Activated naive CD8-positive, alpha-beta T cell (primary cell): ENCODE measurements around the gene ATP6V0A4.

ENCODE experiments used
- H3K27ac Mint-ChIP-seq: one replicate; pipeline ENCODE4 v1.8.0; 2021; ENCODE audit warnings: mixed read lengths
- H3K27me3 Mint-ChIP-seq: one replicate; pipeline ENCODE4 v1.8.0; 2021; ENCODE audit warnings: mixed read lengths
- H3K36me3 Mint-ChIP-seq: one replicate; pipeline ENCODE4 v1.8.0; 2021; ENCODE audit warnings: mixed read lengths
- H3K4me1 Mint-ChIP-seq: one replicate; pipeline ENCODE4 v1.8.0; 2021; ENCODE audit warnings: low read depth, mixed read lengths
- H3K4me3 Mint-ChIP-seq: one replicate; pipeline ENCODE4 v1.8.0; 2021; ENCODE audit warnings: mild to moderate bottlenecking, mixed read lengths
- H3K9me3 Mint-ChIP-seq: one replicate; pipeline ENCODE4 v1.8.0; 2021; ENCODE audit warnings: low read depth, mixed read lengths

Gene ATP6V0A4

GRCh38 chr7:138797715-138798320, at the start of gene ATP6V0A4, which contains the start of gene TMEM213:
ATP6V0A4 (minus strand) TSS chr7:138798196; CDS start chr7:138771247, 26,949 bp downstream.
TMEM213 (plus strand) TSS chr7:138797994; CDS start chr7:138798105, 111 bp downstream.
- Mint-ChIP-seq H3K9me3 (no peaks in the 10 kb centered on the region), H3K27me3 (no peaks in the 10 kb centered on the region), H3K36me3 (peaks cover 3% of the 10 kb centered on the region), H3K27ac (no peak within 1 kb of the TSS), H3K4me1 (peaks cover 8% of the 10 kb centered on the region), H3K4me3 (no peak within 1 kb of the TSS)

DNA sequence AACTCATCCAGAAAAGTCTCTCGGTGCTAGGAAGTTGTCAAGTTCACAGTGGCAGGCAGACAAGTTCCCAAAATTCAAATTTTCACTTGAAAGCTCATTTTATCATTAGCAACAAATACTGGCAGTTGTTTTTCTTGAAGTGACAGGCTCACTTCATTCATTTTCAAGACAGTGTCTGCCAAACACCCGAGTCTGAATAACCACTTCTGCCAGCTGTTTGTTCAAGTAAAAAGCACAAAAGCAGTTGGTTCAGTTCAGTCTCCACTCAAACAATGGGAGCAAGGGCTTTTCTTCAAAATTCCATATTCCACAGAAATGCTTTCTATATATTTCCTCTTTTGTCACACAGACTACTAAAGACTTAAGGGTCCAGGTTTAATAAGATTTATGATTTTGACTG, 47.7 kb upstream of the ATP6V0A4 start:
- no peak overlapping the region for H3K4me3 Mint-ChIP-seq
- H3K36me3 Mint-ChIP-seq = peaks cover 3% of the 10 kb centered on the region
- no peak overlapping the region for H3K27ac Mint-ChIP-seq
- no peaks in the 10 kb centered on the region for H3K4me1 Mint-ChIP-seq
- peaks cover 1% of the 10 kb centered on the region for H3K27me3 Mint-ChIP-seq
- H3K9me3 Mint-ChIP-seq = peaks cover 4% of the 10 kb centered on the region

DNA sequence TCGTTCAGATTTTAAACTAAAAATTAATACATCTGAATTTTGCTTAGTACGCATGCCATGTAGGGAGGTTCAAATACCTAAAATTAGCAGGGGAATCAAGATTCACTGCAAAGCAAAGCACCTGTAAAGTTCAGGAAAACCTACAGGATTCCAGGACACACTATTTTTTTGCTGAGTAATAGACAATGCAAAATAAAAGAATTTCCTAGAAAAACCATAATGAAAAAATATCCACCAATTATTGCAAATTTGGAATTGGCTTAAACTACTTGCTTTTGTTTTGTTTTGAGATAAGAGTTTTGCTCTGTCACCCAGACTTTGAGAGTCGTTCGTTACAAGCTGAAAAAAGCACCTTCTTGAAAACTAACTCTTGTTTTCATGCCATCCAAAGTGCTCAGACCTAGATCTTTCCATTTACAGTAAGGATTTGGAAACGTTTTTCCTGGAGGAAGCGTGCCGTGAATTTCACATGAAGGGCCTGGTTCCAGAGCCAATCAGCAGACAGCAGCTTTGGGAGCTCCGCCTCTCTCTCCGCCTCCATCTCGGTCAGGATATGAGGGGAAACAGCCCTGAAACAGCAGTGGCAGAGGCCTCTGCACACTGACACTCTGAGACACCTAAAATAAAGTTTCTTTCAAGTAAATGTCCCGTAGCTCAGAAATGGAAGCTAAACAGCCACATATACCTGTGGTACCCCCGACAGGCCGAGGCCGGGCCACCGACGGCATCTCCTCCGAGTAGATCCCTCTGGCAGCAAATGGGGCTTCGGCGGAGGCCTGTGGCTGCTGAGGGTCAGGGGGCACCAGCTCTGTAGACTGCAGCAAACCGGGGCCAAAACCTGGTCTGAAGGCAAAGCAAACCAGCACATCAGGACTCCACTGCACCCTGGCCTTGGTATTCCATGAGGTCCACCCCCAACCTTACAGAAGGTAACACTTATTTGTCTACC, 45.9 kb upstream of the ATP6V0A4 start:
- H3K27me3 Mint-ChIP-seq = peaks cover 2% of the 10 kb centered on the region
- H3K9me3 Mint-ChIP-seq = no peaks in the 10 kb centered on the region
- H3K36me3 Mint-ChIP-seq = no peaks in the 10 kb centered on the region
- no peak overlapping the region for H3K27ac Mint-ChIP-seq
- H3K4me3 Mint-ChIP-seq = no peak overlapping the region
- H3K4me1 Mint-ChIP-seq = no peaks in the 10 kb centered on the region

DNA sequence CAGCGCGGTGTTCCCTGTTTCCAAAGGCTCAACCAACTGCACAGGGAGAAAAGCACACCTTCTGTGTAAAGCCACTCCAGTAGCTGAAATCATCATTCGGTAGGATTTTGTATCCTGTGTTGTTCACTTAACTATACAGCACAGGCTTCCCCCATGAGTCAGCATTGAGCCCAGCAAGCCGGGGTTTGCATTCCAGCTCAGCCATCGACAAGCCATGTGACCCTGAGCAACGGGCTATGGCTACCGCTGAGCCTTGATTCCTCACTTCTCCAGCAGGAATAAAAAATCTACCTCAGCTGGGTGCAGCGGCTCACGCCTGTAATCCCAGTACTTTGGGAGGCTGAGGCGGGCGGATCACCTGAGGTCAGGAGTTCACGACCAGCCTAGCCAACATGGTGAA, 44.1 kb upstream of the ATP6V0A4 start:
- Mint-ChIP-seq H3K9me3 (no peaks in the 10 kb centered on the region), H3K27ac (no peak overlapping the region), H3K4me3 (no peak overlapping the region), H3K4me1 (no peaks in the 10 kb centered on the region), H3K36me3 (no peaks in the 10 kb centered on the region), H3K27me3 (peaks cover 2% of the 10 kb centered on the region)

DNA sequence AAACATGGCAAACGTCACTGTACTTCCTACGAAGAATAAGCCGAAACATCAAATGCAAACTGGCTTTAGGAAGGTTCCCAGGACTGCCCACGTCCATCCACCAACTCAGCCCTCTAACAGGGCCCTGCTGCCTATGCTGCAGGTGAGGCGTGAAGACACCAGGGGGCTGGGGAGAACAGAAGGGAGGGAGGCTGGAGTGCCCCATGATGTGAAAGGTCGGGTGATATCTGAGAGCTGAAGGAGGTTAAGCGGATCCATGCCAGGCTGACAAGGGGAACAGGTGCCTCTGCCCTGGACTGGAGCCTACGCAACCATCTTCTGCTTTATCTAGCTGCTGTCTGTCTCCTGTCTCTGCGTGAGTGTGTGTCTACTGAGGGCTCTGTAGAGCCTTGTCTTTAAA, 40.2 kb upstream of the ATP6V0A4 start:
- no peak overlapping the region for H3K4me3 Mint-ChIP-seq
- H3K36me3 Mint-ChIP-seq = no peaks in the 10 kb centered on the region
- no peaks in the 10 kb centered on the region for H3K4me1 Mint-ChIP-seq
- peaks cover 4% of the 10 kb centered on the region for H3K27me3 Mint-ChIP-seq
- no peaks in the 10 kb centered on the region for H3K9me3 Mint-ChIP-seq
- no peak overlapping the region for H3K27ac Mint-ChIP-seq

DNA sequence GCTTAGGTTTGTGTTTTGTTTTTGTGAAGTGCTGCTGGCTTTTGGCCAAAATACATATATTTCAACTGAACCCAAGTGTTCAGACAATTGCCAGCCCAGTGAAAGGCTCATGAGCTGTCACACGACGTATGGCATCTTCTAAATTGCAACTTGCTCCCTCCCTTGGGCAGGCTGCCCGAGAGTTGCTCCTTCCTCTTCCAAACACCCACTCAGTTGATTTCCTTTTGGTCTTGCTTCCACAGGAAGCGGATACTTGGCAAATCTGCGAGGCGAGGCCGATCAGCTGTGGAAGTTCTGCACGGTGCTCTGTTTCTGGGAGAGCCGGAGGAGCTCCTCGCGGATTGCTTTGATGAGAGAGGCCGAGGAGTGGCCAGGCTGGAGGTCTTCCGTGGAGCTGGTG, 39.6 kb upstream of the ATP6V0A4 start:
- Mint-ChIP-seq H3K9me3 (no peaks in the 10 kb centered on the region), H3K36me3 (no peaks in the 10 kb centered on the region), H3K4me1 (no peaks in the 10 kb centered on the region), H3K27me3 (peaks cover 4% of the 10 kb centered on the region), H3K4me3 (no peak overlapping the region), H3K27ac (no peak overlapping the region)

DNA sequence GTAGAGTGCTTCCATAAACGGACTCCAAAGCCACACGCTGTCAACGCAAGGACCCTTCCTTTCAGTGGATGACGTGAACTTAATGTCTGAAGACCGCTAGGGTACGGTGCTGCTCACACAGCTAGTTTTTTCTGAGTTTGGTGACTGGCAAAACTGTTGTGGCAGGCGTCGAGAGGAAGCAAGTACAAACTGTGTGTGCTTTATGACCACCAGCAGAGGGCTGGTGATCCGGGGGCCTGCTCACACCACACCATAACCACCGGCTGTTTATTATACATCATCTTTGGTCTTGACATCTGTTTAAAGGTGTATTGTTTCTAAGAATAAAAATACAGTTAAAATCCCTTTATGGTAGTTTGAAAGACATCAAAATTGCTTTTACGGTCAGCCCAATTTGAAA, 37.1 kb upstream of the ATP6V0A4 start:
- Mint-ChIP-seq H3K4me1 (no peaks in the 10 kb centered on the region), H3K27me3 (peaks cover 2% of the 10 kb centered on the region), H3K27ac (no peak overlapping the region), H3K36me3 (no peaks in the 10 kb centered on the region), H3K9me3 (no peaks in the 10 kb centered on the region), H3K4me3 (no peak overlapping the region)

- Mint-ChIP-seq H3K4me1 (no peaks in the 10 kb centered on the region), H3K9me3 (no peaks in the 10 kb centered on the region), H3K4me3 (no peak overlapping the region), H3K27me3 (peaks cover 2% of the 10 kb centered on the region), H3K36me3 (no peaks in the 10 kb centered on the region), H3K27ac (no peak overlapping the region)
These were observed 36.6 kb upstream of the ATP6V0A4 start for GRCh38 chr7:138834583-138834982.

DNA sequence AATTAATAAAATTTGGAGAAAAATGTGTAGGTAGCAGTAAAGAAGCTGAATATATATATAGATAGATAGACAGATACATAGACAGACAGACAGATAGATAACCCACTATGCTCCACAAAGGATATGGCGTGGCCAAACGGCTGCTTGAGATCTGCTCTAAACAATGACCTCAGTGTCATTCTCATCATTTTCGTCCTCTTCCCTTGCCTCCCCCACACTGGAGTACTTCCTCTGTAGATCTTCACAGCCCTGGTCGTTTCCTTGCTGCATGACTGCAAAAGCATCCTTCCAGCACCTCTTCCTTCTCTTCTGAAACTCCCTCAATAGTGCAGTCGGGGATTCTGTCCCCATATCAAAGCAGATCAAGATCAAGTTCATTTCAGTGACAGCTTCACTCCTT, 35.6 kb upstream of the ATP6V0A4 start:
- Mint-ChIP-seq H3K9me3 (no peaks in the 10 kb centered on the region), H3K4me1 (no peaks in the 10 kb centered on the region), H3K36me3 (no peaks in the 10 kb centered on the region), H3K27ac (no peak overlapping the region), H3K27me3 (peaks cover 2% of the 10 kb centered on the region), H3K4me3 (no peak overlapping the region)

- Mint-ChIP-seq H3K36me3 (no peaks in the 10 kb centered on the region), H3K27me3 (peaks cover 2% of the 10 kb centered on the region), H3K9me3 (no peaks in the 10 kb centered on the region), H3K4me1 (no peaks in the 10 kb centered on the region), H3K27ac (no peak overlapping the region), H3K4me3 (no peak overlapping the region)
These were observed 35.0 kb upstream of the ATP6V0A4 start for GRCh38 chr7:138832966-138833365.

DNA sequence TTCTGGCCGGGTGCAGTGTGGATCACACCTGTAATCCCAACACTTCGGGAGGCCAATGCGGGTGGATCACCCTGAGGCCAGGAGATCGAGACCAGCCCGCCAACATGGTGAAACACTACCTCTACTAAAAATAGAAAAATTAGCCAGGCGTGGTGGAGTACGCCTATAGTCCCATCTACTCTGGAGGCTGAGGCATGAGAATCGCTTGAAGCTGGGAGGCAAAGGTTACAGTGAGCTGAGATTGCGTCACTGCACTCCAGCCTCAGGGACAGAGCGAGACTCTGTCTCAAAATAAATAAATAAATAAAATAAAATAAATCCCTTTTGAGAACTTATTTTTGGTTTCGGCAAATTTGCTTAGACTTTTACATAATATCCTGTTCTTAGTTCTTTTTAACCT, 31.3 kb upstream of the ATP6V0A4 start:
- Mint-ChIP-seq H3K9me3 (peaks cover 5% of the 10 kb centered on the region), H3K4me1 (peaks cover 2% of the 10 kb centered on the region), H3K27me3 (peaks cover 2% of the 10 kb centered on the region), H3K4me3 (no peak overlapping the region), H3K27ac (no peak overlapping the region), H3K36me3 (no peaks in the 10 kb centered on the region)

GRCh38 chr7:138828302-138828701, 30.3 kb upstream of the ATP6V0A4 start:
- Mint-ChIP-seq H3K9me3 (peaks cover 5% of the 10 kb centered on the region), H3K36me3 (no peaks in the 10 kb centered on the region), H3K27ac (no peak overlapping the region), H3K4me1 (peaks cover 2% of the 10 kb centered on the region), H3K4me3 (no peak overlapping the region), H3K27me3 (no peaks in the 10 kb centered on the region)

DNA sequence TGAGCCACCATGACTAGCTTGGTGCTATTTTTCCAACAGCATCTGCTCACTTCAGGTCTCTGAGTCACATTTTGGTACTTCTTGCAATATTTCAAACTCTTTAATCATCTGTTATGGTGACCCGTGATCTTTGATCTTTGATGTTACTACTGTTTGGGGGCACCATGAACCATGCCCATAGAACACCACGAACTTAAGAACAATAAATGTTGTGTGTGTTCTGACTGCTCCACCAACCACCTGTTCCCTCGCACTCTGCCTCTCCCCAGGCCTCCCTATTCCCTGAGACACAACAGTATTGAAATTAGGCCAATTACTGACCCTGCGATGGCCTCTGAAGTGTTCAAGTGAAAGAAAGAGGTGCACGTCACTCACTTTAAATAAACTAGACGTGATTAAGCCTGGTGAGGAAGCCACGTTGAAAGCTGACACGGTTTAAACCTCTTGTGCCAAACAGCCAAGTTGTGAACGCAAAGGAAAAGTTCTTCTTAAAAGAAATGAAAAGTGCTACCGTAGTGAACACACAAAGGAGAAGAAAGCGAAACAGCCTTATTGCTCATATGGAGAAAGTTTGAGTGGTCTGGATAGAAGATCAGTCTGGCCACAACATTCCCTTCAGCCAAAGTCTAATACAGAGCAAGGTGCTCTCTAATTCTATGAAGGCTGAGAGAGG, 27.2 kb upstream of the ATP6V0A4 start:
- Mint-ChIP-seq H3K27me3 (no peaks in the 10 kb centered on the region), H3K4me3 (no peak overlapping the region), H3K9me3 (peaks cover 5% of the 10 kb centered on the region), H3K36me3 (no peaks in the 10 kb centered on the region), H3K27ac (no peak overlapping the region), H3K4me1 (peaks cover 2% of the 10 kb centered on the region)

- peaks cover 5% of the 10 kb centered on the region for H3K9me3 Mint-ChIP-seq
- no peaks in the 10 kb centered on the region for H3K27me3 Mint-ChIP-seq
These were observed 25.0 kb upstream of the ATP6V0A4 start for GRCh38 chr7:138822867-138823535.

DNA sequence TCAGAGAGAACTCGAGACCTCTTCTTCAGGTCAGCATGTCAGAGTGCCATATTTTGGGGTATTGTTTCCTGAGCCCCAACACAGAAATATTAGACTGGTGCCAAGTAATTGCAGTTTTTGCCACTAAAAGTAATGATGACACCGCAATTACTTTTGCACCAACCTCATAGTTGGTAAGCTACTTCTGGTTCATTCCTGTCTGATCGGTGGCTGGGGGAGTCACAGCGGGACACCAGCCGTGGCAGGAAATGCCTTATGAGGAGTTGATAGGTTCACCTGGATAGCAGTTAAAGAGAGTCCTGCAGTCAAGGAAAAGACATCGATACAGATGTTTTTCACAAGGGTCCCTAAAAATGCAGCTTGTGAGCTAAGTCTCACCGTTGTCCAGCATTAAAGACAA, 23.9 kb upstream of the ATP6V0A4 start:
- H3K4me1 Mint-ChIP-seq = peaks cover 2% of the 10 kb centered on the region
- peaks cover 5% of the 10 kb centered on the region for H3K9me3 Mint-ChIP-seq
- H3K27me3 Mint-ChIP-seq = no peaks in the 10 kb centered on the region
- no peak overlapping the region for H3K4me3 Mint-ChIP-seq
- H3K36me3 Mint-ChIP-seq = no peaks in the 10 kb centered on the region
- H3K27ac Mint-ChIP-seq = no peak overlapping the region

More at GRCh38 chr7:138822867-138823535, 25.0 kb upstream of the ATP6V0A4 start:
- Mint-ChIP-seq H3K4me1 (peaks cover 2% of the 10 kb centered on the region), H3K4me3 (no peak overlapping the region), H3K36me3 (no peaks in the 10 kb centered on the region), H3K27ac (no peak overlapping the region)
